Rectal smooth muscle tissue (tissue), 1 donor: ENCODE measurements around the gene FMN2.

ENCODE experiments used
- H3K27ac ChIP-seq: one replicate; pipeline ENCODE4 v1.7.0; 2013; ENCODE audit warnings: low read depth, low read length, inconsistent platforms
- H3K27me3 ChIP-seq: one replicate; pipeline ENCODE4 v1.7.0; 2013; ENCODE audit warnings: low read length; ENCODE audit not compliant: control insufficient read depth, insufficient read depth
- H3K36me3 ChIP-seq: one replicate; pipeline ENCODE4 v1.7.0; 2013; ENCODE audit warnings: low read length; ENCODE audit not compliant: control insufficient read depth, insufficient read depth
- H3K4me1 ChIP-seq: one replicate; pipeline ENCODE4 v1.7.0; 2013; ENCODE audit warnings: low read length; ENCODE audit not compliant: control insufficient read depth, insufficient read depth
- H3K4me3 ChIP-seq: one replicate; pipeline ENCODE4 v1.7.0; 2013; ENCODE audit warnings: low read length
- H3K9ac ChIP-seq: one replicate; pipeline ENCODE4 v1.7.0; 2013; ENCODE audit warnings: low read length

FMN2 gene

GRCh38 chr1:240226102-240226501 lies 134.4 kb downstream of the FMN2 start:
- H3K36me3 ChIP-seq: no peaks in the 10 kb centered on the region
- no peak overlapping the region for H3K27ac ChIP-seq
- H3K27me3 ChIP-seq: no peaks in the 10 kb centered on the region
- no peak overlapping the region for H3K4me3 ChIP-seq
- no peak overlapping the region for H3K9ac ChIP-seq
- no peaks in the 10 kb centered on the region for H3K4me1 ChIP-seq

- H3K36me3 ChIP-seq: no peaks in the 10 kb centered on the region
- H3K4me3 ChIP-seq: no peak overlapping the region
- H3K27ac ChIP-seq: no peak overlapping the region
- no peak overlapping the region for H3K9ac ChIP-seq
- H3K4me1 ChIP-seq: no peaks in the 10 kb centered on the region
- no peaks in the 10 kb centered on the region for H3K27me3 ChIP-seq
These were observed 139.1 kb downstream of the FMN2 start for GRCh38 chr1:240230816-240231215.

- Histone ChIP-seq H3K27me3 (no peaks in the 10 kb centered on the region), H3K36me3 (no peaks in the 10 kb centered on the region), H3K4me1 (no peaks in the 10 kb centered on the region), H3K27ac (no peak overlapping the region), H3K9ac (no peak overlapping the region), H3K4me3 (no peak overlapping the region)
These were observed 140.8 kb downstream of the FMN2 start for GRCh38 chr1:240232530-240232929.

GRCh38 chr1:240234485-240235210 lies 143.0 kb downstream of the FMN2 start:
- Histone ChIP-seq H3K27me3 (no peaks in the 10 kb centered on the region), H3K4me3 (no peak overlapping the region), H3K27ac (no peak overlapping the region), H3K4me1 (no peaks in the 10 kb centered on the region), H3K36me3 (no peaks in the 10 kb centered on the region), H3K9ac (no peak overlapping the region)

- Histone ChIP-seq H3K27ac (no peak overlapping the region), H3K9ac (no peak overlapping the region), H3K4me3 (no peak overlapping the region), H3K36me3 (no peaks in the 10 kb centered on the region), H3K27me3 (no peaks in the 10 kb centered on the region), H3K4me1 (no peaks in the 10 kb centered on the region)
These were observed 144.0 kb downstream of the FMN2 start for GRCh38 chr1:240235521-240236288.

GRCh38 chr1:240237305-240237721 lies 145.6 kb downstream of the FMN2 start:
- H3K36me3 ChIP-seq: no peaks in the 10 kb centered on the region
- no peak overlapping the region for H3K27ac ChIP-seq
- H3K4me1 ChIP-seq: no peaks in the 10 kb centered on the region
- no peak overlapping the region for H3K4me3 ChIP-seq
- H3K9ac ChIP-seq: no peak overlapping the region
- no peaks in the 10 kb centered on the region for H3K27me3 ChIP-seq

GRCh38 chr1:240239309-240239708 lies 147.6 kb downstream of the FMN2 start:
- H3K9ac ChIP-seq: no peak overlapping the region
- peaks cover 7% of the 10 kb centered on the region for H3K4me1 ChIP-seq
- H3K27me3 ChIP-seq: no peaks in the 10 kb centered on the region
- H3K27ac ChIP-seq: no peak overlapping the region
- H3K4me3 ChIP-seq: no peak overlapping the region
- no peaks in the 10 kb centered on the region for H3K36me3 ChIP-seq

- Histone ChIP-seq H3K27ac (no peak overlapping the region), H3K36me3 (no peaks in the 10 kb centered on the region), H3K4me1 (peaks cover 7% of the 10 kb centered on the region), H3K27me3 (no peaks in the 10 kb centered on the region), H3K9ac (no peak overlapping the region), H3K4me3 (no peak overlapping the region)
These were observed 149.6 kb downstream of the FMN2 start for GRCh38 chr1:240241278-240241677.

- Histone ChIP-seq H3K9ac (no peak overlapping the region), H3K4me1 (peaks cover 7% of the 10 kb centered on the region), H3K4me3 (no peak overlapping the region)
These were observed 151.0 kb downstream of the FMN2 start for GRCh38 chr1:240242601-240243144.

GRCh38 chr1:240244968-240245628 lies 153.4 kb downstream of the FMN2 start:
- peaks cover 7% of the 10 kb centered on the region for H3K4me1 ChIP-seq
- H3K27me3 ChIP-seq: no peaks in the 10 kb centered on the region
- no peak overlapping the region for H3K27ac ChIP-seq
- no peaks in the 10 kb centered on the region for H3K36me3 ChIP-seq
- no peak overlapping the region for H3K4me3 ChIP-seq
- no peak overlapping the region for H3K9ac ChIP-seq

More at GRCh38 chr1:240242601-240243144, 151.0 kb downstream of the FMN2 start:
- Histone ChIP-seq H3K27me3 (no peaks in the 10 kb centered on the region), H3K27ac (no peak overlapping the region), H3K36me3 (no peaks in the 10 kb centered on the region)

- Histone ChIP-seq H3K27ac (no peak overlapping the region), H3K4me1 (peaks cover 7% of the 10 kb centered on the region), H3K27me3 (no peaks in the 10 kb centered on the region), H3K4me3 (no peak overlapping the region), H3K36me3 (no peaks in the 10 kb centered on the region), H3K9ac (no peak overlapping the region)
These were observed 153.9 kb downstream of the FMN2 start for GRCh38 chr1:240245629-240246020.

GRCh38 chr1:240247899-240248298 lies 156.2 kb downstream of the FMN2 start:
- H3K36me3 ChIP-seq: no peaks in the 10 kb centered on the region
- peaks cover 5% of the 10 kb centered on the region for H3K4me1 ChIP-seq
- no peak overlapping the region for H3K27ac ChIP-seq
- H3K4me3 ChIP-seq: no peak overlapping the region
- no peaks in the 10 kb centered on the region for H3K27me3 ChIP-seq
- no peak overlapping the region for H3K9ac ChIP-seq
